ENCODE results near the gene CAPN6.

DNA sequence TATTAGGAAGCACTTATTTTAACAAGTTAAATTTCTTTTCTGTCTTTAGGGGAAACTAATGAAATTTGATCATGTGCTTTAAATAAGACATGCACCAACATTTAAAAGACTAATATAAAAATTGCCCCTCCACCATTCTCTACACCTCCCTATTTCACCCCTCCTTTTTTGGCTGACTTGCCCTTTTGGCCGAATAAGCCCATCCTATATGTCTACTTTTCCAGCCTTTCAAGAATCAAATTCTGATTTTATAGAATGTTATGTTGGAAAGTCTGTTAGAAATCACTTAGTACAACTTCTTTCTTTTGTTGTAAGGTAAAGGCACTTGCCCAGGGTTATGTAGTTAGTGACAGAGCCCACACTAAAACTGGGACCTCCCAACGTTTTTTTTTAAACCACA lies 1.8 kb downstream of the CAPN6 start:
- no peak for TF ChIP-seq CTCF (IDR thresholded peaks at IDR 0.05; ENCODE audit: extremely low read depth in 1 of 2, insufficient read depth in 1 of 2, low read depth in 1 of 2, low read length in 2 of 2)
- TF ChIP-seq POLR2A (IDR thresholded peaks at IDR 0.05; ENCODE audit: low read depth, low read length), result no peak
- no peak for TF ChIP-seq POLR2AphosphoS5 (IDR thresholded peaks at IDR 0.05; ENCODE audit: insufficient read depth, low read depth, low read length)
- no peak for TF ChIP-seq EZH2 (IDR thresholded peaks at IDR 0.05; ENCODE audit: borderline replicate concordance, low read depth, low read length, severe bottlenecking)
- no peak for TF ChIP-seq MYC (IDR thresholded peaks at IDR 0.05; ENCODE audit: low read depth, low read length)
- TF ChIP-seq, protein P1, sequence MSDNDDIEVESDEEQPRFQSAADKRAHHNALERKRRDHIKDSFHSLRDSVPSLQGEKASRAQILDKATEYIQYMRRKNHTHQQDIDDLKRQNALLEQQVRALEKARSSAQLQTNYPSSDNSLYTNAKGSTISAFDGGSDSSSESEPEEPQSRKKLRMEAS (IDR thresholded peaks at IDR 0.05; ENCODE audit: insufficient read depth, insufficient read length), result no peak
- no peak for TF ChIP-seq JUN (IDR thresholded peaks at IDR 0.05; ENCODE audit: borderline replicate concordance, insufficient read depth, insufficient read length, low read depth)
- TF ChIP-seq FOS (IDR thresholded peaks at IDR 0.05; ENCODE audit: borderline replicate concordance, insufficient read depth, low read length), result no peak
- TF ChIP-seq GATA2 (IDR thresholded peaks at IDR 0.05; ENCODE audit: insufficient read depth, insufficient read length, low read depth, low read length), result no peak

Measured in endothelial cell of umbilical vein (primary cell).